Measurements from ENCODE around the gene ST8SIA5. TPM values are rescaled to one million over a fixed set of nuclear protein-coding genes. Genes with fewer than 3 reads are reported as not detected.

ST8SIA5 gene
- total RNA-seq, 2 donors from 2014 or later = 5.9 to 6.7 TPM

GRCh38 chr18:46700066-46700824 is 56.6 kb downstream of the ST8SIA5 start:
- H3K4me3 ChIP-seq = no peak overlapping the region

GRCh38 chr18:46696702-46697101 is 60.2 kb downstream of the ST8SIA5 start:
- no peaks in the 10 kb centered on the region for H3K36me3 ChIP-seq
- DNase-seq (ENCODE audit: low spot score) = no peak
- TF ChIP-seq CTCF (IDR thresholded peaks at IDR 0.05) = no peak
- no peaks in the 10 kb centered on the region for H3K9me3 ChIP-seq
- no peaks in the 10 kb centered on the region for H3K27me3 ChIP-seq
- H3K4me3 ChIP-seq = no peak overlapping the region
- no peak overlapping the region for H3K27ac ChIP-seq
- no peaks in the 10 kb centered on the region for H3K4me1 ChIP-seq

More at GRCh38 chr18:46700066-46700824, 56.6 kb downstream of the ST8SIA5 start:
- no peaks in the 10 kb centered on the region for H3K27me3 ChIP-seq
- no peak for TF ChIP-seq CTCF (IDR thresholded peaks at IDR 0.05)
- H3K9me3 ChIP-seq = no peaks in the 10 kb centered on the region
- H3K4me1 ChIP-seq = no peaks in the 10 kb centered on the region
- H3K36me3 ChIP-seq = no peaks in the 10 kb centered on the region
- no peak for DNase-seq (ENCODE audit: low spot score)
- H3K27ac ChIP-seq = no peak overlapping the region

- TF ChIP-seq CTCF (IDR thresholded peaks at IDR 0.05) = no peak
- H3K27ac ChIP-seq = no peak overlapping the region
- DNase-seq (ENCODE audit: low spot score) = no peak
- H3K9me3 ChIP-seq = no peaks in the 10 kb centered on the region
- no peaks in the 10 kb centered on the region for H3K27me3 ChIP-seq
- H3K4me1 ChIP-seq = no peaks in the 10 kb centered on the region
- no peaks in the 10 kb centered on the region for H3K36me3 ChIP-seq
- H3K4me3 ChIP-seq = no peak overlapping the region
Observed at GRCh38 chr18:46696268-46696667, 60.6 kb downstream of the ST8SIA5 start.

GRCh38 chr18:46693996-46694395 is 62.9 kb downstream of the ST8SIA5 start:
- no peak for TF ChIP-seq CTCF (IDR thresholded peaks at IDR 0.05)
- no peaks in the 10 kb centered on the region for H3K27me3 ChIP-seq
- no peaks in the 10 kb centered on the region for H3K36me3 ChIP-seq
- H3K4me1 ChIP-seq = no peaks in the 10 kb centered on the region
- no peaks in the 10 kb centered on the region for H3K9me3 ChIP-seq
- H3K27ac ChIP-seq = no peak overlapping the region
- DNase-seq (ENCODE audit: low spot score) = no peak
- H3K4me3 ChIP-seq = no peak overlapping the region

- no peak overlapping the region for H3K4me3 ChIP-seq
- no peaks in the 10 kb centered on the region for H3K27me3 ChIP-seq
- H3K9me3 ChIP-seq = no peaks in the 10 kb centered on the region
- no peaks in the 10 kb centered on the region for H3K36me3 ChIP-seq
- DNase-seq (ENCODE audit: low spot score) = no peak
- no peaks in the 10 kb centered on the region for H3K4me1 ChIP-seq
- H3K27ac ChIP-seq = no peak overlapping the region
- no peak for TF ChIP-seq CTCF (IDR thresholded peaks at IDR 0.05)
Observed at GRCh38 chr18:46688853-46689525, 67.9 kb downstream of the ST8SIA5 start.

Data from right atrium auricular region (tissue), 2 donors.